ENCODE measurements around the gene KCNQ1.

DNA sequence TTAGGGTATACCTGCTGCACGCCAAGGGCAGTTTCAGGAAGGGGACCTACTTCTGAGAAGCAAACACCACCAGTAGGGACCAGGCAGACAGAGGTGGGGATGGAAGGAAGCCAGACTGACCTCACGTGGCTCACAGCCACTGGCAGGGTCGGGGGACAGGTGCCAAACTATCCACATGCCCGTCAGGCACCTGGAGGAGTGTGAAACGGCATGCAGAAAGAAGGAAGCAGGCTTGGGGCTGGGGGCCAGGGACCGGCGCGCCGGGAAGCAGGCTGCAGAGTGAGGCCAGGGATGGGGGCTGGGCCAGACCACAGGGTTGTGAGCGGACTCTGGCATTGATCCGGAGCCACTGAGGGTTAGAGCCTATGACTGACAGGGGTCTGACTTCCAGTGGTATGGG lies 393.3 kb downstream of the KCNQ1 start:
- TF ChIP-seq, protein P1, sequence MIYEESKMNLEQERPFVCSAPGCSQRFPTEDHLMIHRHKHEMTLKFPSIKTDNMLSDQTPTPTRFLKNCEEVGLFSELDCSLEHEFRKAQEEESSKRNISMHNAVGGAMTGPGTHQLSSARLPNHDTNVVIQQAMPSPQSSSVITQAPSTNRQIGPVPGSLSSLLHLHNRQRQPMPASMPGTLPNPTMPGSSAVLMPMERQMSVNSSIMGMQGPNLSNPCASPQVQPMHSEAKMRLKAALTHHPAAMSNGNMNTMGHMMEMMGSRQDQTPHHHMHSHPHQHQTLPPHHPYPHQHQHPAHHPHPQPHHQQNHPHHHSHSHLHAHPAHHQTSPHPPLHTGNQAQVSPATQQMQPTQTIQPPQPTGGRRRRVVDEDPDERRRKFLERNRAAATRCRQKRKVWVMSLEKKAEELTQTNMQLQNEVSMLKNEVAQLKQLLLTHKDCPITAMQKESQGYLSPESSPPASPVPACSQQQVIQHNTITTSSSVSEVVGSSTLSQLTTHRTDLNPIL (CRISPR knock-in tag; IDR thresholded peaks at IDR 0.05; ENCODE audit: low read depth), result no peak
- TF ChIP-seq TOX (CRISPR knock-in tag; IDR thresholded peaks at IDR 0.05; ENCODE audit: borderline replicate concordance) (no peak), SNAI2 (CRISPR knock-in tag; IDR thresholded peaks at IDR 0.05) (no peak), ZNF70 (CRISPR knock-in tag; IDR thresholded peaks at IDR 0.05) (no peak), ARNTL (CRISPR knock-in tag; IDR thresholded peaks at IDR 0.05; ENCODE audit: borderline replicate concordance, low read depth) (no peak), RARB (CRISPR knock-in tag; IDR thresholded peaks at IDR 0.05) (no peak), ZC3H10 (CRISPR knock-in tag; IDR thresholded peaks at IDR 0.05) (no peak), BACH2 (CRISPR knock-in tag; IDR thresholded peaks at IDR 0.05; ENCODE audit: borderline replicate concordance) (no peak), ZFP3 (CRISPR knock-in tag; IDR thresholded peaks at IDR 0.05) (no peak), TSHZ2 (CRISPR knock-in tag; IDR thresholded peaks at IDR 0.05) (no peak), CSRNP3 (CRISPR knock-in tag; IDR thresholded peaks at IDR 0.05) (no peak), ISL1 (CRISPR knock-in tag; IDR thresholded peaks at IDR 0.05) (no peak), CSDC2 (CRISPR knock-in tag; IDR thresholded peaks at IDR 0.05) (no peak)
- TF ChIP-seq, protein P2, sequence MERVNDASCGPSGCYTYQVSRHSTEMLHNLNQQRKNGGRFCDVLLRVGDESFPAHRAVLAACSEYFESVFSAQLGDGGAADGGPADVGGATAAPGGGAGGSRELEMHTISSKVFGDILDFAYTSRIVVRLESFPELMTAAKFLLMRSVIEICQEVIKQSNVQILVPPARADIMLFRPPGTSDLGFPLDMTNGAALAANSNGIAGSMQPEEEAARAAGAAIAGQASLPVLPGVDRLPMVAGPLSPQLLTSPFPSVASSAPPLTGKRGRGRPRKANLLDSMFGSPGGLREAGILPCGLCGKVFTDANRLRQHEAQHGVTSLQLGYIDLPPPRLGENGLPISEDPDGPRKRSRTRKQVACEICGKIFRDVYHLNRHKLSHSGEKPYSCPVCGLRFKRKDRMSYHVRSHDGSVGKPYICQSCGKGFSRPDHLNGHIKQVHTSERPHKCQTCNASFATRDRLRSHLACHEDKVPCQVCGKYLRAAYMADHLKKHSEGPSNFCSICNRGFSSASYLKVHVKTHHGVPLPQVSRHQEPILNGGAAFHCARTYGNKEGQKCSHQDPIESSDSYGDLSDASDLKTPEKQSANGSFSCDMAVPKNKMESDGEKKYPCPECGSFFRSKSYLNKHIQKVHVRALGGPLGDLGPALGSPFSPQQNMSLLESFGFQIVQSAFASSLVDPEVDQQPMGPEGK (CRISPR knock-in tag; IDR thresholded peaks at IDR 0.05; ENCODE audit: borderline replicate concordance), result no peak

All from SK-N-SH treated with all-trans-retinoic acid at 6 μM for 48 hours (cell line).